SK-N-MC (cell line): ENCODE results near the gene MMP1.

Source experiments
- EZH2 ChIP-seq: fragments of 200-600 bp; sonication (generic); IDR thresholded peaks from one replicate; pipeline ENCODE4 v1.6.1; 2017; ENCODE audit warnings: antibody characterized with exemption
- POLR2AphosphoS5 ChIP-seq: IDR thresholded peaks from 2 replicates; pipeline ENCODE4 v1.6.1; 2012; ENCODE audit warnings: mild to moderate bottlenecking, low read depth, low read length, borderline replicate concordance

GRCh38 chr11:102846292-102846691, 48.3 kb upstream of the MMP1 start:
- TF ChIP-seq POLR2AphosphoS5 (no peak), EZH2 (no peak)
